Skeletal muscle tissue (tissue), 4 donors: ENCODE measurements around the gene TIRAP. TPM values are rescaled to one million over a fixed set of nuclear protein-coding genes. Genes with fewer than 3 reads are reported as not detected.

Source experiments
- H3K27ac ChIP-seq: one replicate; pipeline ENCODE4 v1.7.0; 2013; ENCODE audit warnings: mild to moderate bottlenecking, low read depth, low read length, inconsistent platforms
- H3K27me3 ChIP-seq, 3 donors: one replicate each; pipeline ENCODE4 v1.7.0; 2013; ENCODE audit warnings: low read length in 3 of 3; ENCODE audit not compliant: control insufficient read depth in 3 of 3, insufficient read depth in 3 of 3
- H3K36me3 ChIP-seq, 3 donors: one replicate each; pipeline ENCODE4 v1.7.0; 2013; ENCODE audit warnings: low read length in 3 of 3; ENCODE audit not compliant: control insufficient read depth in 3 of 3, insufficient read depth in 3 of 3
- H3K4me1 ChIP-seq, 3 donors: one replicate each; pipeline ENCODE4 v1.7.0; 2013; ENCODE audit warnings: low read length in 3 of 3, mild to moderate bottlenecking in 3 of 3; ENCODE audit not compliant: control insufficient read depth in 3 of 3, insufficient read depth in 3 of 3
- H3K4me3 ChIP-seq, 3 donors: one replicate each; pipeline ENCODE4 v1.7.0; 2013; ENCODE audit warnings: low read length in 3 of 3
- H3K9ac ChIP-seq, 3 donors: one replicate each; pipeline ENCODE4 v1.7.0; 2013; ENCODE audit warnings: low read length in 3 of 3, mild to moderate bottlenecking in 3 of 3, moderate library complexity in 2 of 3, low read depth in 1 of 3
- H3K9me3 ChIP-seq, 3 donors: one replicate each; pipeline ENCODE4 v1.7.0; 2013; ENCODE audit warnings: low read length in 3 of 3; ENCODE audit not compliant: control insufficient read depth in 3 of 3
- total RNA-seq: library from RNA; depleted of rRNA; stranded (reverse); fragments of >200 nt; gene quantifications from one replicate; pipeline ENCODE4 v1.2.3, GENCODE V29; 2014
- donor health status: Osteomylitis.

The TIRAP gene
- total RNA-seq, 1 donor from 2014 or later, result 3.1 TPM

DNA sequence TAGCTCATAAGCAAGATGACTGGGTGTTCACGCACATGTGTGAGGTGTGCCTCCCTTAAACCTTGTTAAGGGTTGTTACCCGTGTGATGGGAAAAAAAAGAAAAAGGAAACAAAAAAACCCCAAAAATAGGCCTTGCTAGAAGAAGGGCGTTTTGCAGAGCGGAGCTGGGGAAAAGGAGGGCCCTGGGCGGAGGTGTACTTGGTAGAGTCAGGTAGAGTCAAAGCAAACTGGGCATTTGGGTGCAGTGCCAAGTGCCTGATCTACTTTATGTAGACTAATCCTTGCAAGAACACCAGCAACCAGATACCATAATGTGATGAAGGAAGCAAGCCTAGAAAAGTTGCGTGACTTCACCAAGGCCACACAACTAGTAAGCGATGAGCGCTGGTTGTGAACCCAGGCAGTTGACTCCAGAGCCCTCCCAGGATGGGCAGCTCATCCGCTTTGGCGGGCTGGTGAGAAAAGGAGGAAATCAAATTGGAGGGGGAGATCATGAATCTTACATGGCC is 1.2 kb upstream of the TIRAP start:
- H3K4me3 ChIP-seq, result peak overlapping the region; percentile 78 to 95 (median 93)
- no peaks in the 10 kb centered on the region for H3K9me3 ChIP-seq
- H3K4me1 ChIP-seq, result peaks cover 9 to 27% (median 17%) of the 10 kb centered on the region in 3 donors
- H3K27me3 ChIP-seq, result no peaks in the 10 kb centered on the region
- peaks cover 10 to 15% (median 12%) of the 10 kb centered on the region in 3 donors for H3K36me3 ChIP-seq
- peak overlapping the region; percentile 88 to 95 (median 90) for H3K9ac ChIP-seq
- H3K27ac ChIP-seq, result no peak overlapping the region

DNA sequence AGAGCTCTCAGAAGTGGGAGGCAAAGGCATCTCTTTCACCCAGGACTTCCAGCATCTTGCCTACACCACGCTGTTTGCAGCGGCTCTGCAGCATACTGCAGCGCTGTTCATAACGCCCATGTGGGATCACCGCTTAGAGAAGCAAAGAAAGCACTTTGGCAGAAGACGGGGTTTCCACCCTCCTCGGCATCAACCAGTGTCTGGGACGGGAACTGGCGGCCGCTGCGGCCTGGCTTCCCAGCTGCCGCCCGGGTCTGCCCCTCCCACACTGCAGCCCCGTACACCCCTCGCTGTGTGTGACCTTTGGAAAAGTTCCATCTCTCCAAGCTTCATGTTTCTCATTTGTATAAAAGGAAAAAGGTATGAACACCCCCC is 545 bp upstream of the TIRAP start:
- Histone ChIP-seq H3K9ac (peak overlapping the region; percentile 88 to 95 (median 90)), H3K36me3 (peaks cover 4 to 10% (median 8%) of the 10 kb centered on the region in 3 donors), H3K9me3 (no peaks in the 10 kb centered on the region), H3K27me3 (no peaks in the 10 kb centered on the region), H3K27ac (peak overlapping the region; percentile 63), H3K4me1 (peaks cover 9 to 27% (median 17%) of the 10 kb centered on the region in 3 donors), H3K4me3 (peak overlapping the region; percentile 78 to 95 (median 93))

DNA sequence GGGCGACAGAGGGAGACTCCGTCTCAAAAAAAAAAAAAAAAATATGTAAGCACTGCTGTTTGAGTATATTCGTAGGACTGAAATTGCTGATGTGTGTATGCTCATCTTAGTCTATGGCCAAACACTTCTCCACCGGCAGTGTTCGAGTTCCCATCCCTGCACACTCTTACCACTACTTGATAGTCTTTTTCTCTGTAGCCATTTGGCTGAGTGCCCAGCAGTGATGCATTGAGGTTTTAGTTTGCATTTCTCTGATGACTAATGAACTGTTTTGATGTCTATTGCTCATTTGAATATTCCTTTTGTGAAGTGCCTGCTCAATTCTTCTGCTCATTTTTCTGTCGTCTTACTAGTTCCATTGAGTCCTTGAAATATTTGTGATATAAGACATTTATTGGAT is 1.9 kb downstream of the TIRAP start:
- Histone ChIP-seq H3K36me3 (peaks cover 0 to 3% (median 0%) of the 10 kb centered on the region in 3 donors), H3K9ac (no peak overlapping the region), H3K4me1 (peaks cover 9 to 27% (median 17%) of the 10 kb centered on the region in 3 donors), H3K27me3 (no peaks in the 10 kb centered on the region), H3K27ac (no peak overlapping the region), H3K4me3 (no peak overlapping the region), H3K9me3 (no peaks in the 10 kb centered on the region)

DNA sequence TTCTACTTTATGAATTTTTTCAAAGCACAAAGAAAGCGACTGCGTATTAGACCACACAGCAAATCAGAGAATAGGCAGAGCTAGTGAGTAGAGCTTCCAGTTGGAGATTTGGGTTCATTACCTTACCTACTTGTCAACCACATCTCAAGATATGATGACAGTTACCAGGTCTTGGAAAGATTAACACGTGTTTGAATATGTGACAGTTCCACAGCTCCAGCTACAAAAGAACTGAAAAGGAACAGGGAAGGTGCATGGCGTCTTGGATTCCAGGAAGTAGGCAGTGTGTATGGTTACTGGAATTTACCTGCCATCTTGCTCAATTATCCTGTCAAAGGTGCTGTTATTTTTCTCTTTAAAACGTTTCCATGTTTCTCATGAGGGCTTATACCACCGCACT is 5.3 kb downstream of the TIRAP start:
- H3K9me3 ChIP-seq, result no peaks in the 10 kb centered on the region
- no peaks in the 10 kb centered on the region for H3K27me3 ChIP-seq
- H3K9ac ChIP-seq, result no peak overlapping the region
- H3K4me3 ChIP-seq, result no peak overlapping the region
- H3K36me3 ChIP-seq, result peaks cover 22 to 35% (median 26%) of the 10 kb centered on the region in 3 donors
- H3K4me1 ChIP-seq, result peaks cover 0 to 10% (median 6%) of the 10 kb centered on the region in 3 donors
- H3K27ac ChIP-seq, result no peak overlapping the region

DNA sequence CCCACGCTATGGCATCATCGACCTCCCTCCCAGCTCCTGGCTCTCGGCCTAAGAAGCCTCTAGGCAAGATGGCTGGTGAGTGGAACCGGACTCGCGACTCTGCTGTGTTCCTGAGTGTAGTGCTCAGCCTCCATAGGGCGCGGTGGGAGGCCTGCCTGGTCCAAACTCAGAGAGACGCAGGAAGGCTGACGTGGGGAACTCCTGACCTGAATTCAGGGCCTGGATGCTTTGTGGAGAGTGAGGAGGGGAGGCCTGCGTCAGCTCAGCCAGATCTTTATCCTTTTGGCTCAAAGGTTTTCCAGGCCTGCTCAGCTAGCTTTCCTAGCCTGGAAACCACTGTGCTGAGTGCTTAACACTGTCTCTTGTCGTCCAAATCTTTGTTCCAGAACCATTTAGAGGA is 8.0 kb downstream of the TIRAP start:
- Histone ChIP-seq H3K4me3 (no peak overlapping the region), H3K36me3 (peaks cover 32 to 47% (median 41%) of the 10 kb centered on the region in 3 donors), H3K27ac (no peak overlapping the region), H3K27me3 (no peaks in the 10 kb centered on the region), H3K9ac (peak overlapping the region in 1 of 3 donors; percentile 16), H3K4me1 (no peaks in the 10 kb centered on the region), H3K9me3 (no peaks in the 10 kb centered on the region)

DNA sequence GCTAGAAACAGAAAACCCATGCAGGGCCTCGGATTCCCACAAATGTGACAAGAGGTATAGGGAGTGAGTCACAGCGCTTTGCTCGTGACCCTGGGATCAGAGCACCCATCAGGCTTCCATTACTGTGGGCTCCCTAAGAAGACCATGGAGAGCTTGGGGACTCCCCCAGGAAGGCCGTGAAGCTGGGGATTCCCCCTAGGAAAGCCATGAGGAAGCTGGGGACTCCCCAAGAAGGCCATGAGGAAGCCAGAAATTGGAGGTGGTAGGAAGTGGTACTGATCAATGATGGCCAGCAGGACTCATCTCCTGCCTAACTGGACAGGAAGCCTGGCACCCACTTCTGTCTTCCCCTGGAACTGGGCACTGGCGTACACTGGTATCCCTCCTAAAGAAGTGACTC is 10.8 kb downstream of the TIRAP start:
- peaks cover 32 to 47% (median 43%) of the 10 kb centered on the region in 3 donors for H3K36me3 ChIP-seq
- H3K9ac ChIP-seq, result no peak overlapping the region
- no peak overlapping the region for H3K27ac ChIP-seq
- no peaks in the 10 kb centered on the region for H3K4me1 ChIP-seq
- no peak overlapping the region for H3K4me3 ChIP-seq
- no peaks in the 10 kb centered on the region for H3K9me3 ChIP-seq
- H3K27me3 ChIP-seq, result no peaks in the 10 kb centered on the region

DNA sequence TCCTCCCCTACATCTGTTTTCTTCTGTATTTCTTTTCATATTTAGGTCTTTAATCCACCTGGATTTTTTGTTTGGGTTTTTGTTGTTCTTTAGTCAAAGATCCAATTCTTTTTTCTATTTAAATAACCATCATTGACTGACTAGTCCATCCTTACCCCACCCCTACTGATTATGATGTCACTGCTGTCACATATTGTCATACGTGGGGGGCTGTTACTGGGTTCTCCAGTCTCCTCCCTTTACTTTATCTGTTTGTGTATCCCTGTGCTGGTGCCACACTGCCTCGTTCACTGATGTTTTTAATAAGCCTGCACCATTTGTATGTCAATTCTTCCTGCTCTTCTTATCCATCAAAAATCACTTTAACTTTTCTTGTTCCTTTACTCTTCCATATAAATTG is 14.1 kb downstream of the TIRAP start:
- no peaks in the 10 kb centered on the region for H3K4me1 ChIP-seq
- H3K27ac ChIP-seq, result no peak overlapping the region
- no peak overlapping the region for H3K9ac ChIP-seq
- peaks cover 21 to 28% (median 26%) of the 10 kb centered on the region in 3 donors for H3K36me3 ChIP-seq
- no peak overlapping the region for H3K4me3 ChIP-seq
- H3K9me3 ChIP-seq, result no peaks in the 10 kb centered on the region
- H3K27me3 ChIP-seq, result no peaks in the 10 kb centered on the region

DNA sequence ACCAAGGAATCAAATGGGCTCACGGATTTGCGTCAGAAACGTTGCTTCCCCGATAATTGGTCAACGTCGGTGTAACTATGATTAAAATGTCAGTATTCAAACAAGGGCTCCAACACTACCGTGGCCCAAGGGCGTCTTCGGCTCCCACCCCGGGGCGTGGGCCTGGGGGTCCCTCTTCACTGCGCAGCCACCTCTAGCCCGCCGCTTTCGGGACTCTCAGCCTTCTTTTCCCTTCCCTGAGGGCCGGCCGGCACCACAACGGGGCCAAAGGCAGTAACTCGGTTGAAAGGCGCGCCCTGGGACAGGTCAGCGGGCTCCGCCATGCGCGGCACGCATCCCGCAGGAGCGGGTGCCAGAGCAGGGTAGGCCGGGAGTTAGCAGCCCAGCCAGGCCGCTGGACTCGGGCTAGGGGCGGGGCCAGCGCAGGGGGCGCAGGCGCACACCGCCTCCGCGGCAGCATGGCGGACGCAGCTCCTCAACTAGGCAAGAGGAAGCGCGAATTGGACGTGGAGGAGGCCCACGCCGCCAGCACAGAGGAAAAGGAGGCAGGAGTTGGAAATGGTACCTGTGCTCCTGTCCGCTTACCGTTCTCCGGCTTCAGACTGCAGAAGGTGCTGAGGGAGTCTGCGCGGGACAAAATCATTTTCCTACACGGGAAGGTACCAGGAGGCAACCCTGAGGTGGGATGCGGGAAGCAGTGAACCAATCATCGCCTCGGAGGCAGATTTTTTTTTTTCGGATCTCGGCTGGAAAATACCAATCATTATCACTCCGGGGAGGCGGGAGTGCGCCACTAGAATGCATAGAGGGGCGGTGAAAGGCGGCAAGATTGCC is 20.9 kb downstream of the TIRAP start, which contains the start of gene DCPS:
Gene DCPS (plus strand): TSS at position 438 of the 834 bp plus-strand sequence. CDS start 21 bp downstream, at position 459.
- H3K9me3 ChIP-seq, result no peaks in the 10 kb centered on the region
- H3K9ac ChIP-seq, result peak within 1 kb of the TSS; percentile 90 to 95 (median 92)
- H3K36me3 ChIP-seq, result peaks cover 0 to 5% (median 0%) of the 10 kb centered on the region in 3 donors
- H3K4me1 ChIP-seq, result peaks cover 19 to 31% (median 22%) of the 10 kb centered on the region in 3 donors
- H3K4me3 ChIP-seq, result peak within 1 kb of the TSS; percentile 98 to 100 (median 98)
- peak within 1 kb of the TSS; percentile 88 for H3K27ac ChIP-seq
- no peaks in the 10 kb centered on the region for H3K27me3 ChIP-seq

DNA sequence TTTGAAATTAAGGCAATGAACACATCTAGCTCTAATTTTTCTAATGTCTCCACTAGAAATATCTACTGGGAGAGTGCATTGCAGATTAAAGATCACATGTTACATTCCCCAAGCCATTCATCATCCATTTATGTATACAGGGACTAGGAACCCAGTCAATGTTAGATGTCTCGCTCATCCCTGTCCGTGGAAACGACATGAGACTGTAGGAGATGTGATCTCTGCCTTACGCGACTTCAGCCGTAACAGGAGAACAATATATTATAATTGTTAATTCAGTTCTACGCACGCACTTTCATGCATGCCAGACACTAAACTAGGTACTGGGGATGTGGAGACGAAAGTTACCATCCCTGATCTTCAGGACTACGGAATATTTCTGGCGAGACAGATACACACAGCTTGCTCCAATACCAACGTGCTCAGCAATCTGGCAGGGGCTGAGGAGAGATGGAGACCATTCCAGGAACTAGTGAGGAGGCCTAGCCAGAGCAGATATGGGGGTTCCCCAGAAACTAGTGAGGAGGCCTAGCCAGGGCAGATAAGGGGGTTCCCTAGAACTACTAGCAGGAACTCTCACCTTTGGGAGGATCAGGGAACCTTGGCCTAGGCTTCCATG is 21.7 kb downstream of the TIRAP start:
- Histone ChIP-seq H3K27ac (peak overlapping the region; percentile 88), H3K4me3 (peak overlapping the region; percentile 98 to 100 (median 98)), H3K9ac (peak overlapping the region; percentile 90 to 95 (median 92)), H3K4me1 (peaks cover 19 to 31% (median 23%) of the 10 kb centered on the region in 3 donors), H3K9me3 (no peaks in the 10 kb centered on the region), H3K36me3 (peaks cover 0 to 5% (median 0%) of the 10 kb centered on the region in 3 donors), H3K27me3 (no peaks in the 10 kb centered on the region)
